GM12878 (cell line): ENCODE measurements around the gene OPCML.

Source experiments
- CREB1 ChIP-seq: IDR thresholded peaks from 2 replicates; pipeline ENCODE4 v1.6.1; 2012; ENCODE audit warnings: low read depth, mild to moderate bottlenecking, inconsistent platforms
- CTCF ChIP-seq, 3 experiments: IDR thresholded peaks in 2 of 3; conservative IDR thresholded peaks in 1 of 3; 2 replicates each; pipeline ENCODE4 v1.5.1; 2011; ENCODE audit warnings: low read depth in 3 of 3, low read length in 3 of 3, mild to moderate bottlenecking in 3 of 3, control low read depth in 2 of 3, moderate library complexity in 2 of 3, inconsistent platforms in 1 of 3, mixed read lengths in 1 of 3; ENCODE audit not compliant: control insufficient read depth in 2 of 3, insufficient read depth in 1 of 3; ENCODE audit errors: extremely low read depth in 1 of 3
- EZH2 ChIP-seq: IDR thresholded peaks from 2 replicates; pipeline ENCODE4 v1.6.1; 2012; ENCODE audit warnings: low read depth, mild to moderate bottlenecking, control low read depth, inconsistent platforms, low read length, borderline replicate concordance; ENCODE audit not compliant: control insufficient read depth
- FOS ChIP-seq: IDR thresholded peaks from 3 replicates; pipeline ENCODE4 v1.6.1; 2011; ENCODE audit warnings: borderline replicate concordance; ENCODE audit not compliant: insufficient read length; ENCODE audit errors: extremely low read depth
- REST ChIP-seq: IDR thresholded peaks from 2 replicates; pipeline ENCODE4 v1.6.1; 2012; ENCODE audit warnings: mild to moderate bottlenecking, low read depth, low read length
- RFX5 ChIP-seq: IDR thresholded peaks from 2 replicates; pipeline ENCODE4 v1.6.1; 2011; ENCODE audit warnings: low read depth, low read length, improper control_type of control experiment
- SPI1 ChIP-seq: IDR thresholded peaks from 2 replicates; pipeline ENCODE4 v1.6.1; 2011; ENCODE audit warnings: low read depth, mild to moderate bottlenecking, low read length, moderate library complexity, borderline replicate concordance; ENCODE audit not compliant: insufficient read depth
- STAT1 ChIP-seq: fragments of 450-650 bp; conservative IDR thresholded peaks from 2 replicates; pipeline ENCODE4 v1.6.1; 2014; ENCODE audit warnings: antibody characterized with exemption, mild to moderate bottlenecking
- TBL1XR1 ChIP-seq: IDR thresholded peaks from 2 replicates; pipeline ENCODE4 v1.6.1; 2012; ENCODE audit warnings: low read depth, low read length, improper control_type of control experiment
- TCF3 ChIP-seq: IDR thresholded peaks from 2 replicates; pipeline ENCODE4 v1.6.1; 2012; ENCODE audit warnings: low read depth, mild to moderate bottlenecking, low read length, borderline replicate concordance; ENCODE audit not compliant: insufficient read depth
- TF ChIP-seq, protein P1 (sequence below): IDR thresholded peaks from 2 replicates; pipeline ENCODE4 v1.6.1; 2012; ENCODE audit warnings: low read length, inconsistent platforms

GRCh38 chr11:132944569-132944944 lies 587.7 kb downstream of the OPCML start:
- TF ChIP-seq CREB1 (no peak), CTCF (IDR thresholded peaks at IDR 0.05 in 2 of 3, conservative IDR thresholded peaks at IDR 0.05 in 1 of 3; ENCODE audit: control insufficient read depth in 2 of 3, extremely low read depth in 1 of 3, insufficient read depth in 1 of 3, low read depth in 3 of 3, low read length in 3 of 3) (no peak), EZH2 (no peak), TBL1XR1 (no peak), SPI1 (no peak), TCF3 (no peak), STAT1 (no peak), FOS (no peak), RFX5 (no peak), REST (no peak)
- TF ChIP-seq, protein P1, sequence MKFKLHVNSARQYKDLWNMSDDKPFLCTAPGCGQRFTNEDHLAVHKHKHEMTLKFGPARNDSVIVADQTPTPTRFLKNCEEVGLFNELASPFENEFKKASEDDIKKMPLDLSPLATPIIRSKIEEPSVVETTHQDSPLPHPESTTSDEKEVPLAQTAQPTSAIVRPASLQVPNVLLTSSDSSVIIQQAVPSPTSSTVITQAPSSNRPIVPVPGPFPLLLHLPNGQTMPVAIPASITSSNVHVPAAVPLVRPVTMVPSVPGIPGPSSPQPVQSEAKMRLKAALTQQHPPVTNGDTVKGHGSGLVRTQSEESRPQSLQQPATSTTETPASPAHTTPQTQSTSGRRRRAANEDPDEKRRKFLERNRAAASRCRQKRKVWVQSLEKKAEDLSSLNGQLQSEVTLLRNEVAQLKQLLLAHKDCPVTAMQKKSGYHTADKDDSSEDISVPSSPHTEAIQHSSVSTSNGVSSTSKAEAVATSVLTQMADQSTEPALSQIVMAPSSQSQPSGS, result no peak
